HG03520 (cell line): ENCODE results near the gene PRKCH.

Experiments
- ATAC-seq: cut with Tn5 transposase; IDR thresholded peaks from one replicate; pipeline ENCODE4 v1.9.1; 2021; ENCODE audit warnings: mild to moderate bottlenecking, moderate library complexity; ENCODE audit not compliant: unreplicated experiment

Gene PRKCH

DNA sequence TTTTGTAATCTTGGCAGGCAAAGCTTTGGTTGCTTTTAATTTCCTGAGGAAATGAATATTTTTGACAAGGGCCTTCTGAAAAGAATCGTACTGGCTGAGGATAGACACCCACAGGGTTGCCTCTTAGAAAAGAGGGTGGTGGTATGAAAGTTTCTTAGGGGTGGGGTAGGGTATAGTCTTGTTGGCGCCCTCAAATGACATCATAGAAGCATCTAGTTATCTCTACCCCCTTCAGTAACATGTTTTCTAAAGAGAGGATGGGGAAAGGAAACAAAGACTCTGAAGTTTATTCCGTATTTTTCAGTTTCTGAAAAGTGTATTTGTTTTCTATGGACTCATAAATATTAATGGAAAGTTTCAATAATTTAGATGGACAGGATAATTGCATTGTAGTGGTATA lies 13.7 kb downstream of the PRKCH start:
- ATAC-seq, result no peak

DNA sequence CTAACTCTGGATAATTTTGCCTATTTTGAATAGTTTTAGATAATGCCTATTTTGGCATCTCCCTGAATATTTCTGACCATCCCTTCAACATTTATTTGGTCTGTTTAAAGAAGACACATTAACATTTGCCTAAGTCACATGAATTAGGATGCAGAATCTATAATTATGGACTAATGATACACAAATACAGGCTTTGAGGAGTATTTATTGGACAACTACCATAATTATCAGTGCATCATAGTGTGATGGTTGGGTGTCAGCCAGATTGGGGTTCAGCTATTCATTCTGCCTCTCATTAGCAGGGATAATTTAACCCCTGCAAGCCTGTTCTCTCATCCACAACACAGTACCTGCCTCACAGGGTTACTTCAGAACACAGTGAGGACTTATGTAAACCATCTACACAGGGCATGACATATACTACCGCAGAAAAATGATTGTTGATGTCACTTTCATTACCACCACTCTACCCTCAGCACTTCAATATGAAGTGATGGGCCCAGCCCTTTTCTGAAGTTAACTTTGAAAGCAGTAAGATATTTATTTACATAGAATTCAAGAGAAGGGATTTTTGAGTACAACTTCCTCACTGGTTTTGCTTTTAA lies 14.4 kb downstream of the PRKCH start:
- no peak for ATAC-seq

DNA sequence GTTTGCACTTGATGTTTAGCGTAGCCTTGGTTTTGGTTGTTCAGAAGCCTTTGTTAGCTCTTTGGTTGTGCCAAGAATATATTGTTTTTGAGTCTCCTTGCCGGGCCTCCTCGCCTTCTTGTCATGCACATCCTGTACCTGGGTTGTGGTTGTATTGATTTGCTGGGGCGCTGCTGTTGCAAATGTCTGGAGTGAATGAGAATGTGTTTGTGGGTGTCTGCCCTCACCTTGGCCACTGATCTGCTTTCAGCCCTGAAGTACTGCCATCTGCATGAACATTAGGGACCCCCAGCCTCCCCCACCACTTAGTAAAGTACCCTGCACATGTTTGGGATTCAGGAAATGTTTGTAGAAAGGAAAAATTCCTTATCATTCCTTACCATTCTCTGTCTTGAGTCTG lies 16.5 kb downstream of the PRKCH start:
- ATAC-seq, result no peak

DNA sequence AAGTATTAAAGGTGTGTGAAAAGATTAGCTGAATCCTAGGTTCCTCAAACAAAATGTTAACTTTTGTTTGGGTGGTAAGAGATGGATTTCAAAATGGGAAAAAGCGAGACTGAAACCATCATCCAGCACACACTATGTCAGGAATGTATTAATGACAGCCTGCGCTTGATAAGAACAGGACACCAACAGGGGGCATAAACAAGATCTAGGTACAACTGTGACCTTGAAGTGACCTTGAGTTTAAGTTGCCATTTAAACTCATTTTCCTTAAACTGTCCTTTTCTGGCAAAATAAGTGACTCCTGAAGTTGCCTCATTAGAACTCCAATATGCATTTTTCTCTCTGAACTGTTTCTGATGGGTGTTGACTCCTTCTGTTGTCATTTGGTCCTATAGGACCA lies 17.1 kb downstream of the PRKCH start:
- no peak for ATAC-seq

DNA sequence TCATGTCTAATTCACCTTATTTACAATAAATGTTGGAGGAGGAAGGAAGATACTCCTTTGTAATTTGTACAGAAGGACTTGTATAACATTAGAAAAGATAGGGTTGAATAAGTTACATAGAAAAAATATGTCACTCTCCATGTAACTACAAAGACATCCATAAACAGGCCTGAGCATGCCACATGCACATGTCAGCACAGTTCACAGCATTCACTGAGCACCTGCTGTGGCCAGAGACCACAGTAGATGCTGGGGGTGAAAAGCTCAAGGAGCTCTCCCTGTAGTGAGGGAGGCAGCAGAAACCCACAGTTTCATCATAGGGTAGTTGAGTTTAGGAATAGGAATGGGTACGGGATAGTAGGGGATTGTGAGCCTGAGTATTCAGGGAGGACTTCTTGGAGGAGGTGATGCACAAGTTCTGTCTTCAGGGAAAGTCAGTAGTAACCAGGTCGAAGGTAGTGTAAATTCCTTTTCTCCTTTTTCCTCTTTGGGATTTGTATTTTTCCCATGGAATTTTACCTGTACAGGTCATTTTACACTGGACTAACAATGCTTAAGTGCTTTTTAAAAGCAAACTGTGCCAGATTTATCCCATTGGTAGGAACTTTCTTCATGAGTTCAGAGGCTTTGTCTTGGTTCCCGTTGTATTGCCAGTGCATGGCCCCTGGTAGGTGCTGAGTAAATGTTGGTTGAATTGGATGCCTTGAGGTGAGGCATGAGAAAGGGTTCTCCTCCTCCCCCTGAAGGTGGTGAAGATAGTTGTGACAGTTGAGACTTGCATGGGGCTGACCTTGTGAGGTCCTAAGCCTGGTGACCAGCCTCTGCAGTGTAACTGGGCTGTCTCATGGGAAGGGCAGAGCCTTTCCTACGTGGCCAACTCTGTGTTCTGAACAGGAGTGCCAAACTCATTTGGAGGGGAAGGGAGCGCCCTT lies 20.2 kb downstream of the PRKCH start:
- ATAC-seq, result no peak

DNA sequence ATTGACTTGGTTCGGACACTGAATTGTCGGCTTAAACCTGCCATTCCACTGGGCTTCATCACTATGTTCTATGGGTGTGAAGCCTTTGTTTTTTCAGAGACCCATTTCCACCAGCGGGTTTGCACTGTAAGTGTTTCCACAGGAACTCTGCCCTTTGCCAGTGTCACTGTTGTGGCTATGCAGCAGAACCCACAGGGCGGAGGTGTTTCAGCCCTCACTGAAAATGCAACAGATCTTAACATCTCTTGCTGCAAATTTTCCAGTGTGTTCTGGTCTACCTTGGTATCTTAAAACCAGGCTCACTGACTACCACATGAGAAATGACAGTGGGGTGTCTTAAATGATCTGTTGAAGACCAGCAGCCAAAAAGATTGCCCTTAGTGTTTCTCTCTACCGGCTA lies 21.1 kb downstream of the PRKCH start:
- no peak for ATAC-seq

DNA sequence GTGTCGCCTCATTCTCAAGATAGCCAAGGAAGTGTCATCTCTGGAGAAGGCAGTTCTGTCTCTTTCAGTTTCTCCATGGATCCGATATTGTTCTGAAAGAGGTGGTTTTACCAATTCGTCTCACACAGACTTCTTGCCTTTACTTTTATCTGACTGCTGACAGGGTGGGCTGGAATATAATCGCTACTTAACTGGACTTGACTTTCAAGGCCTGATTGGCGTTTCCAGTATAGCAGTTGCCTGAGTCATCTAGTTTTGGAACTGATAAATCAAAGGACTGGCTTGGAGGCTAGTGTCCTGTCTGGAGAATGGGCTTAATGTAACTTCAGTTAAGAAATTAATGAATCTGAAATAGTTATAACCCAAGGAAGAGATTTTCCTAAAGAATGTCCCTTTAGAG lies 21.6 kb downstream of the PRKCH start:
- no peak for ATAC-seq

DNA sequence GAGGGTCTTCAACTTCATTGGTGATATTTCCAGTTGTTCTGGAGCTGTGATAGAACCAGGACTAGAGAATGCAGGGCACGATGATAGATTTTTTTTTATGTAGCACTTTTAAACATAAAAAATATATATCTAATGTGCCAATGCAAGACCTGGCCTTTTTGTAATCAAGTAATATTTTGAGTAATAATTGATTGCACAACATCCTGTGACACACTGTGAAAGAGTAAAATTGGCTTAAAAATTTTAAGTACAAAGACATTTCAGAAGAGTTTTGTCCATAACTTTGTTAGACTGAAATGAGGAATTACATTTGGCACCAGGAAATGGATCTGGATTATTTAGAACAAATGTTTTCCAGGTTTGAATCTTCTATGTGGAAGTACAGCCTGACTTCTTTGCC lies 22.1 kb downstream of the PRKCH start:
- ATAC-seq, result no peak

DNA sequence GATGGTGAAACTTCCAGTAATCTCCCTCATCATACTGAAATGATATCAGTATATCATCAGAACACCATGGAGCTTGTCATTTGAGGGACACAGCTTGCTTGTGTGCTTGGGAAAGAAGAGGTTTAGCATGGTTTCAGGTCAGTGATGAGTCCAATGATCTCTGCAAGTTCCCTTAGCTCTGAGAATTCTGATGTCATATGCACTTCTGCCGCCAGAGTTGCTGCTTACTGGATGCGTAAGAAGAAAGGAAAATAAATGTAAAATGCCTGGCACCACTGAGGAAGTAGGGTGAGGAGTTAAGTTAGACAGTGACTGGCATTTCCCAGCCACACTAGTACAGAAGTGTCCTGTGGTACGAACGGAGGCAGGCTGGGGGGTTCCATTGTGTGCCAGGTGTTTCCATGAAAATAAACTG lies 22.6 kb downstream of the PRKCH start:
- ATAC-seq, result no peak

DNA sequence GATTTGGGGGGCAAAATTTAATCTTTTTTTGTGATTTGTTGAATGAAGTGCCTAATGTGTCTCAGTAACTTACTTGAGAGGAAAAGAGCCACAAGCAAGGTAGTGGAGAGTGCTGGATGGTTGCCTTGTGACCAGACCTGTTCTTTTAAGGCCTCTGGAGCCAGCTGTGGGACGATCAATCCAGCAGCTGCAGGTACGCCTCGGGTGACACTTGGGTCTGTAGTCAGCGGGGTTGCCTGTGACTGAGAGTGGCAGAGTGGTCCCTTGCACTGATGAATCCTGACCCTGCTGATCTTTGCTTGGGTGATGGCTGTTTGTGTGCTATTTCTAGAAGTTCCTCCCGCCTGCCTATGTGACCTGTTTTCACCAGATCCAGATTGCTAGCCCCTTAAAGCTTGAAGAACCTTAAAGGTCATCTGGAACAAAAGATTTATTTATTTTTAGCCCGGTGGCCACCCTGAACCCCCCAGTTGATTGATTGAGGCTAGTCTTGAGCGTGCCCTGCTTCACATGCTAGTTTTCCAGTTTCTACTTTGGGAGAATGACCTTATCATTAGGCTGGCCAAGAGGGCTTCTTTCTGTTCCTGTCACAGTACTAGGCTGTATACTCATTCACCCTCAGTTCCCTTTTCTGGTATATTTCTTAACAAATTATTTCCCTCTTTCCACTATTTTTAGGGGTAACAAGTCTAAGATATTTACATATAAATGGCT lies 23.2 kb downstream of the PRKCH start:
- ATAC-seq, result no peak

DNA sequence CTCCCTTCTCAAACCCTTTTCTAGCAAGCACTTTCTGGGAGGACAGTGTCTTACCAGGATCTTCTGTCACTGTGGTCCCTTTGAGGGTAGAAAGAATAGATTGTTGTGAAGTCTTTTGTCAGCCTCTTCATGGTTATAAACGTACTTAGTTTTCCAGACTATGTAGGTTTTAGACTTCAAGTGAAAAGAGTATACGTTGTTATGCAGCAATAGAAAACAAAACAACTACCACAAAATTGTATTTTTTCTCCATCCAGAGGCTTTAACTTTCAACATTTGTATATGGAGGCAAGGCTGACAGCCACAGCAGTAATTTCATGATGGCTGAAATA lies 23.7 kb downstream of the PRKCH start:
- no peak for ATAC-seq

DNA sequence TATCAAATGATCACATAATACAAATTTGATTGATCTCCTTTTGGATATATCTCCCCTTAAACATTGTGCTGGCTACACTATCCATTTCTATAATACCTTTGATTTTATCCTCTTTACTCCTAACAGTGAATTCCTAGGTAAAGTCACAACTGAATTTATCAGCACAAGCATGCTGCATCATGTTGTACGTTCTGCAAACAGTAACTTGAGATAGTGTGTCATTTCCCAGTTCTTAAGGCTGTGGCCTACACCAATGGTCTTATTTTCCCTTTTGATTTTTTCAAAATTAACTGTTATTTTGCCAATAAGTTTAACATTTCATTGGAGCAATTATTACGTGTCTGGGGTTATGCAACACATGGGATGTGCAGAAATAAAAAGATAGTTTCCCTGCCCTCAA lies 24.8 kb downstream of the PRKCH start:
- no peak for ATAC-seq

DNA sequence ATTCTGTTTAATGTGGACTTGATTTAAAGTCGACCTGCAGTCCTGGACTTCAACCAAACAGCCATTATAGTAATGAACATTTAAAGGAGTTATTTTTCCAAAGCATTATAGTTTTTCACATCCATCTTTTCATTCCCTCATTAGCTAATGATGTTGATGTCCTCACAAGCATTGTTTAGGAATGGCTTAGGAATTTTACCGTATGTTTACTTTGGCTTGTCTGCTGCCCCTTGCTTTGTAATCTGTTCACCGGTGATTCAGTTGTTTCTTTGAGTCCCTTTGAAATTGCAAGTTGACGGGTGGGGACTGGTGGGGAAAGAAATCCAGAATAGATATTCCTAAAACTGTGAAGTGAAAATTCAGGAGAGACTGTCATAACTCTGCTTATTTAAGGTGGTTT lies 25.4 kb downstream of the PRKCH start:
- ATAC-seq, result no peak

DNA sequence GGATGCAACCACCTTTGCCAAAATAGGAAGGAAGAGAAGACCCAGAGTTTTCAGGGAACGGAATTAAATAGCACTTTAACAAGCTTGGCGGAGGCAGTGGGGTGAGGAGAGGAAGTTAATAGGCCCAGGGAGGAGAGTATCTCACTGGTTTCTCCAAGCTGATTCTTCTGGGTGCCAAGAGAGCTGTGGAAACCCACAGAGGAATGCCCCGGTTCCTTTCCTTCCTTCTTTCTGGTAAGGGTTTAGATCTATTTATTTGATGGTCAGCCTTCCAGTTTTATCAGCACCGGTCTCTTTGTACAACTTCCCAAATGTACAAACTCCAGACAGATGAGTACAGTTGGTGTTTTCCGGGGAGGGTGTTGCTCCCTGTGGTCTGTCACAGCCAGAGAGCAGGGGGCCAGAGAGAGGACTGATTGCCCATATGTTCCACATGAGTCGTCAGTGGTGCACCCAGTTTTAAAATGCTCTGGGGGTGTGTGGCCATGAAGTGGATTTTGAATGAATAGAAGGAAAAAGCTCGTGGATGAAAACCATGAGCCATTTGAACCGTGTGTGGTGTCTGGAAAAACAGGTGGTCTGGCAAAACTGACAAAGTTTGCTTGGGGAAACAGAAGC lies 26.6 kb downstream of the PRKCH start:
- ATAC-seq, result no peak

DNA sequence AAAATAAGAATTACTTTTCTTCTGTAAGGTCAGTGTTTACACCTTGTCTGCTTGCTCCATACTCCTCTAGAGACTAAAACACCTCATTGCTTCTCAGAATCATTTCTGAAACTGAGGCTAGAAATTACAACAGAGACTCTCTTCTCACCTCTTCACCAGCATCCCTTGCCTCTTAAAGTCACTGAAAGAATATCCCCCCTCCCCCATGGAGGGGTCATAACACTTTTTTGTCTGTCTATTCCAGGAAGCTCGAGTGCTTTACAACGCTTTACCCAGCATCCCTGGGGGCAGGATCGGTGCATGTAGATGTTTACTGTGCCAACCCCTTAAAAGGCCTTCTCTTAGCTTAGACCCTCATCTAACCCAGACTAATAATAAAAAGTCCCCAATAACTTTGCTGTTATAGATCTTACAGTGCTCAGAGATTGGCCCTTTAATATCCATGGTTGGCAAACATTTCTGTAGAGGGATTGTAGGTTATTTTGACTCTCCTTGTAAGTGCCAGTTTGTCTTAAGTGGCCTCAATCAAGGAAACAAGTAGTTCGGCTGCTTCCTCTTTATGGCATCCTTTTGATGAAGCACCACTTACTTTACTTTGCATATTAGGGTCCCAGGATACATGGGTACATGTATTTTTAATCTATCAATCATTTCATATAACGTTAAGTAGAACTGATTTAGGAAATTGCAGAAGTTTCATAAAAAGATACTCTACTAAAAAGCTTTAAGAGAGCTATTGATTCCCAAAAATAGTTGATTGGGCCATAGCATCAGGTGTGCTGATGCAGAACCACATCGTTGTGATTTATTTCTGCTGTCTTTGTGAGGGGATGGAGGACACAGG lies 29.3 kb downstream of the PRKCH start:
- ATAC-seq, result no peak

DNA sequence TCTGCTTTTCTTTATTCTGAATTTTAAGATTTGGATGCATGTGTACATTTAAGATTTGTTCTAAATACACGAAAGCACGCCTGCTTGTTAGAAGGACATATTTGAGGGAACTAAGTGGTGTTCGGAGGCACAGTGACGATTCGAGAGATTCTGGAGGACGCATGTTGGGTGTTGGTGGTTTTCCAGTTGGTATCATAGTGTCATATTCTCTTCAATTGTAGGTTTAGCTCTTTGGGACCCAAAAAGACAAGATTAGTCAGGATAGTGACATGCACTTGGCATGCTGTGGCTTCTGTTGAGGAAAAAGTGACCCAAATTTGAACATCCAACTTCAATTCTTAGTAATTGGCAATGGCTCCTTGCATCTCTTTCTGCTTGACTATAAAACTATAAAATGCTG lies 30.1 kb downstream of the PRKCH start:
- ATAC-seq, result no peak

DNA sequence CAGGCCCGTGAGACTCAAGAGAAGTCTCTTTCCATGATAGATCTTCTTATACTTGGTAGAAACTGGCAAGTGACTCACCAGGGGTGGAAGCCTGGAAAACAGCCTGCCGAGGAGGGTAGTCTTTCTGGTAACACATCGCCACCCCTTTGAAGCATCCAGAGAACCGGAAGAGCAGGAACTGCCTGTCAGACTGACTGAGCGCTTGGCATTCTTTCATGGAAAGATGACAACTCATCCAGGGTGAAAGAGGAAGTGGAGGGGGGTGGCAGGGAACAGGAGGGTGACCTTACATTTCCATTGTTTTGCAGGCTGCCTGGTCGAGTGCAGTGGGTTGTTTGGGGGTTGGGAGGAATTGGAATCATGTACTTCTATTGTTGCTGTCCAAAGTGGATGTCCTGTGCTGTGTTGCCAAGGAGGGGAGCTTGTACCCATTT lies 34.5 kb downstream of the PRKCH start:
- ATAC-seq, result no peak

DNA sequence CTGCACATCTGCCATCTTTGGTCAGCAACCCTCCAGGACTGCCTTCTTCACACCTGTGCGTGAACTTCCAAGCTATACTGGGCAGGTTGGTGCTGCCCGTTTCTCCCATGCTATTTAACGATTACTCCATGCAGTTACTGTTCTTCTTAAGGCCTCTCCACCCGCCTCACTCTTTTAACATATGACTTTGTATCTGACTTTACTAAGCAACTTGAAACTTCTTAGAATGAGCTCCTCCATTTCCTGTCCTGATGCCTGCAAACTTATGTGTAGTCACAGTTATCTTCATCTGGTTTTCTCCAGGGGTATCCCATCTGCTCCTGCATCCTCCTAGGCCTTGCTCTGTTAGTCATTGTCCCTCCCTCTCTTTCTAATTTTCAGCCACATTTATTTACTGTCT lies 35.7 kb downstream of the PRKCH start:
- no peak for ATAC-seq

DNA sequence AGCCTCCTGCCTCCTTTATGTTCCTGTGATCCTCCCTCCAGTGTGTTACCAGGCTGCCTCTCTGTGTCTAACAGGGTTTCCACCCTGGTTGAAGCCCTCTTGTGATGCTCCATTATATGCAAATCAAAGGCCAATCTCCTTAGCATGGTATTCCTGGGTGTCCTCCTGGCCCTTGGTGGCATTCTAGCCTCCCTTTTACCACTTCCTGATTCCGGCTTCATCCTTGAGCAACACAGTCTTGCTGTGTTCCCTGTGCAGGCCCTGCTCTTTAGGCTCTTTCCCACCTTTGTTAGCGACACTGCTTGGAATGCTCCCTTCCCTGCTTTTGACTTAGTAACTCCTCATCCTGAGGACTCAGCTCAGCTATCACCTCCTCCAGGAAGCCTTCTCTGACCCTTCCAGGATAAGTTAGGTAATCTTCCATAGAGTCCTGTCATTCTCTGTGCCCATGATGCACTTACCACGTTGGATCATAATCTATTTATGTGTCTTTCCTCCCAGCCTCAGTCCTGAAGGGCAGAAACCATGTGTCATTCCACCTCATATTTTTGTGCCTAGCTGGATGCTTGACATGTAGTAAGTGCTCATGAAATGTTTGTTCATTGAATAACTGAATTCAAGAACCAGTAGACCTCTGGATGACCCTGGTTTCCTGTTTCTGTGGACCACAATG lies 37.3 kb downstream of the PRKCH start:
- ATAC-seq, result no peak
